ENCODE data around the gene SARS1. TPM values are rescaled to one million over a fixed set of nuclear protein-coding genes. Genes with fewer than 3 reads are reported as not detected.

The SARS1 gene
- total RNA-seq, 1 donor from 2014 or later: 134 TPM

DNA sequence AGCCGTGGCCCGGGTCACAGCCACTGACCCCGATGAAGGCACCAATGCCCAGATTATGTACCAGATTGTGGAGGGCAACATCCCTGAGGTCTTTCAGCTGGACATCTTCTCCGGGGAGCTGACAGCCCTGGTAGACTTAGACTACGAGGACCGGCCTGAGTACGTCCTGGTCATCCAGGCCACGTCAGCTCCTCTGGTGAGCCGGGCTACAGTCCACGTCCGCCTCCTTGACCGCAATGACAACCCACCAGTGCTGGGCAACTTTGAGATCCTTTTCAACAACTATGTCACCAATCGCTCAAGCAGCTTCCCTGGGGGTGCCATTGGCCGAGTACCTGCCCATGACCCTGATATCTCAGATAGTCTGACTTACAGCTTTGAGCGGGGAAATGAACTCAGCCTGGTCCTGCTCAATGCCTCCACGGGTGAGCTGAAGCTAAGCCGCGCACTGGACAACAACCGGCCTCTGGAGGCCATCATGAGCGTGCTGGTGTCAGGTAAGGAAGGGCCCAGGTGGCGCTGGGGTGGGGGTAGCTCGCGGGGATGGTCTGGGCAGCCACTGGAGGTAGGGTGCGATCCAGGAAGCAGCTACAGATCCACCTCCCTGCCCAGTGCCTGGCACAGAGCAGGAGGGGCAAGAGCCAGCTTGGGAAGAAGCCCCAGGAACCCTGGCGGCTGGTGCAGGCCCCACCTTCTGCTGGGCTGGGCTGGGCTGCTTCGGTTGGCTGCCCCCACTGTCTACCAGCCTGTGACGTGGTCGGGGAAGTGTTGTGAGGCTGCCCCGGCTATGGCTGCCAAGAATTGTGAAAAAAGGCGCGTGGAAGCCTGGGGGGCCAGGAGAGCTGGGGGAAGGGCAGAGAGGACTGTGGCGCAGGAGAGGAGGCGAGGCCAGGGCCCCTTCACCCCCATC is 39.4 kb downstream of the SARS1 start:
- Histone ChIP-seq H3K4me1 (peaks cover 9 to 27% of the 10 kb centered on the region in 2 donors), H3K9me3 (no peaks in the 10 kb centered on the region), H3K27me3 (no peaks in the 10 kb centered on the region), H3K27ac (peak overlapping the region; percentile 69 to 74), H3K4me3 (peak overlapping the region in 1 of 2 donors; percentile 8), H3K36me3 (no peaks in the 10 kb centered on the region)
- TF ChIP-seq, protein P1, sequence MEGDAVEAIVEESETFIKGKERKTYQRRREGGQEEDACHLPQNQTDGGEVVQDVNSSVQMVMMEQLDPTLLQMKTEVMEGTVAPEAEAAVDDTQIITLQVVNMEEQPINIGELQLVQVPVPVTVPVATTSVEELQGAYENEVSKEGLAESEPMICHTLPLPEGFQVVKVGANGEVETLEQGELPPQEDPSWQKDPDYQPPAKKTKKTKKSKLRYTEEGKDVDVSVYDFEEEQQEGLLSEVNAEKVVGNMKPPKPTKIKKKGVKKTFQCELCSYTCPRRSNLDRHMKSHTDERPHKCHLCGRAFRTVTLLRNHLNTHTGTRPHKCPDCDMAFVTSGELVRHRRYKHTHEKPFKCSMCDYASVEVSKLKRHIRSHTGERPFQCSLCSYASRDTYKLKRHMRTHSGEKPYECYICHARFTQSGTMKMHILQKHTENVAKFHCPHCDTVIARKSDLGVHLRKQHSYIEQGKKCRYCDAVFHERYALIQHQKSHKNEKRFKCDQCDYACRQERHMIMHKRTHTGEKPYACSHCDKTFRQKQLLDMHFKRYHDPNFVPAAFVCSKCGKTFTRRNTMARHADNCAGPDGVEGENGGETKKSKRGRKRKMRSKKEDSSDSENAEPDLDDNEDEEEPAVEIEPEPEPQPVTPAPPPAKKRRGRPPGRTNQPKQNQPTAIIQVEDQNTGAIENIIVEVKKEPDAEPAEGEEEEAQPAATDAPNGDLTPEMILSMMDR (IDR thresholded peaks at IDR 0.05): no peak
- intact Hi-C loops (cut with DNase I): no loop called here
- peak in 1 of 2 donors; percentile 45 for DNase-seq (ENCODE audit: low spot score in 2 of 2)

DNA sequence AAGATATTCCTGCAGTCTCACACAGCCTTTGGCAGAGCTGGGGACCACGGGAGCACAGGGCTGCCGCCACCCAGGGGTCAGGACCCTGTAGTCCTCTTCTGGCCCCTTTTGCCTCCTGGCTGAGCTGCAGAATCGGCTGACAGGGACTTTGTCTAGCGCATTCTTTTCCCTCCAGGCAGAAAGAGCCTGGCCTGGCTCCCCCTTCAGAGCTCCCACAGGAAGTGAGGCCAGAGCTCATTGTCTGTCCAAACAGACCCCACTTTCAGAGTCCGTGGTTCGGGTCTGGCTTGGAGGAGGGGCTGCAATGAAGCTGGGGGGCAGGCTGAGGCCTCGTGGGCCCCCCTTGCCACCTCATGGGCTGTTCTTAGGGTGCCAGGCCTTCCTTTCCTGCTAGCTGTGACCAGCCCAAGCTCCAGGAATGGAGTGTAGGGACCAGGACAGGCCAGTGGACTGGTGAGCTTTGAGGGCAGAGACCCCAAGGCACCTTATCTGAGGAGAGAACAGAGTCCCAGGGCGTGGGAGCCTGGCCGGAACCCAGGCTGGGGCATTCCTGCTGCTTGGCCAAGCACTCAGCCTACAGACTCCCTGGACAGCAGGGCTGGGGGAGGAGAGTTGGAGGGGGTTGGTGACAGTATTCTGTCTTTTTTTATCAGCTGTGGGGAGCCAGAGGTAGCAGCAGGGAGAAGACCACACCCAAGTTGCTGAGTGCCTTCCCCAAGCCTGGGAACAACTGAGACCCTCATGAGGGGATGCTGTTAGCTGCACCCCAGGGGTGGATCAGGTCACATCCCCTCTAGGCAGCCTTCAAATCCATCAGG is 40.3 kb downstream of the SARS1 start:
- H3K36me3 ChIP-seq: no peaks in the 10 kb centered on the region
- intact Hi-C loops (cut with DNase I): no loop called here
- TF ChIP-seq, protein P1 (IDR thresholded peaks at IDR 0.05): no peak
- peak overlapping the region; percentile 69 to 74 for H3K27ac ChIP-seq
- no peaks in the 10 kb centered on the region for H3K27me3 ChIP-seq
- peak overlapping the region in 1 of 2 donors; percentile 8 for H3K4me3 ChIP-seq
- peaks cover 9 to 24% of the 10 kb centered on the region in 2 donors for H3K4me1 ChIP-seq
- DNase-seq (ENCODE audit: low spot score in 2 of 2): no peak
- H3K9me3 ChIP-seq: no peaks in the 10 kb centered on the region

DNA sequence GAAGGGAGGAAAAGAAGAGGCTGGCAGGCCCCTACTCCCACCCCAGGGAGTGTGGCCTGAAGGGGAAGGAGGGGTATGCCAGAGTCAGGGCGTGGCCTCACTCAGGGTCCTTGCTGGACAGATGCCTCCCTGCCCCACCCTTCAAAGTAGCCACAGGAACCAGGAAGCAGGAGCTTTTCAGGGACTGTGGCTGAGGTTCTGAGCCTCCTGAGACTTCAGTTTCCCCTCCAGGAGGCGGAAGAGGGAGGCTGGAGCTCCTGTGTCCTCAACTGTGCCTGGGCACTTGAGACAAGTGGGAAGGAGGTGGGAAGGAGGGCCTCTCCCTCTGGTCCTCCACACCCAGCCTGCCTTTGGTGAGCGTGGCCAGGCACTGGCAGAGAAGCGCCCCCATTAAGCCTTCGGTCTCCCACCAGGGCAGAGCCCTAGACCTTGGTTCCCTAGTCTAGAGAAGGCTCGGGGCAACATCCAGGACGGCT is 40.9 kb downstream of the SARS1 start:
- Histone ChIP-seq H3K27ac (peak overlapping the region in 1 of 2 donors; percentile 74), H3K4me3 (no peak overlapping the region), H3K36me3 (no peaks in the 10 kb centered on the region), H3K4me1 (peaks cover 9 to 22% of the 10 kb centered on the region in 2 donors), H3K9me3 (no peaks in the 10 kb centered on the region), H3K27me3 (no peaks in the 10 kb centered on the region)
- intact Hi-C loops (cut with DNase I): no loop called here
- no peak for DNase-seq (ENCODE audit: low spot score in 2 of 2)
- TF ChIP-seq, protein P1 (IDR thresholded peaks at IDR 0.05): no peak

DNA sequence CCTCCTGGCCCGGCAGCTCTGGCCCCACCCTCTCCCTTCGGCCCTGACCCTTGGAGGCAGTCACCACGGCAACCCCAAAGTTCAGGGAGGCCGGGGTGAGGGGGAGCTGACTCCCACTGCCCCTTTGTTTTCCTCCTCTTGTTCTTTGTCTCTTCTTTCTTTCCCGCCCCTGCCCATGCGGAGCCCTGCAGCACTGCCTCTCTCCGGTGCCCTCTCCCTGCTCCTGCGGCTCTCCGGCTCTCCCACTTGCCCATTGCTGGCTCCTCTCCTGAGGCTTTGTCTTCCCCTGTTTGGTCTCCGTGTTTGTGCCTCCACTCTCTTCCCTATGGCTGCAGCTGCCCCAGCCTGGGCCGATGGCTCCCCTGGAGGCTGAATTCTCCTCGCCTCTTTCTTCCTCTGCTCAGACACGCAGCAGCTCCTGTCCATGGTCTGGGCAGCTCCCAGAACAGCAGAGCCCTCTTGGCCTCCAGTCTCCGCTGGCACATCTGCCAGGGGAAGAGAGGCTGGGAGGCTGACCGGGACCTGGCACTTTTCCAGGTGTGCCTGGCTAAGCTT is 41.5 kb downstream of the SARS1 start:
- Histone ChIP-seq H3K4me1 (peaks cover 9 to 19% of the 10 kb centered on the region in 2 donors), H3K27ac (no peak overlapping the region), H3K4me3 (no peak overlapping the region), H3K36me3 (no peaks in the 10 kb centered on the region), H3K27me3 (no peaks in the 10 kb centered on the region), H3K9me3 (no peaks in the 10 kb centered on the region)
- TF ChIP-seq, protein P1 (IDR thresholded peaks at IDR 0.05): no peak
- no peak for DNase-seq (ENCODE audit: low spot score in 2 of 2)
- intact Hi-C loops (cut with DNase I): no loop called here

- DNase-seq (ENCODE audit: low spot score in 2 of 2): no peak
- Histone ChIP-seq H3K9me3 (no peaks in the 10 kb centered on the region), H3K27ac (no peak overlapping the region), H3K36me3 (no peaks in the 10 kb centered on the region), H3K27me3 (no peaks in the 10 kb centered on the region), H3K4me3 (no peak overlapping the region), H3K4me1 (peaks cover 9 to 17% of the 10 kb centered on the region in 2 donors)
- TF ChIP-seq, protein P1 (IDR thresholded peaks at IDR 0.05): no peak
- intact Hi-C loops (cut with DNase I): no loop called here
Measured at GRCh38 chr1:109255678-109256077, 42.0 kb downstream of the SARS1 start.

Data from ascending aorta (tissue), 2 donors.